Stimulated activated CD4-positive, alpha-beta T cell treated with anti-CD3 and anti-CD28 coated beads, Interleukin-4, amount 100 ng/mL, for 1 hour (primary cell): ENCODE results near the gene UNC5C.
"Not testable (repeated sequence)": the region's sequence is repeated elsewhere in the genome, so short reads cannot be mapped to it uniquely, and the experiment has no call there.

Experiments used
- DNase-seq: peaks from one replicate; pipeline ENCODE4 v3.0.0-alpha.2; 2020

Gene UNC5C

DNA sequence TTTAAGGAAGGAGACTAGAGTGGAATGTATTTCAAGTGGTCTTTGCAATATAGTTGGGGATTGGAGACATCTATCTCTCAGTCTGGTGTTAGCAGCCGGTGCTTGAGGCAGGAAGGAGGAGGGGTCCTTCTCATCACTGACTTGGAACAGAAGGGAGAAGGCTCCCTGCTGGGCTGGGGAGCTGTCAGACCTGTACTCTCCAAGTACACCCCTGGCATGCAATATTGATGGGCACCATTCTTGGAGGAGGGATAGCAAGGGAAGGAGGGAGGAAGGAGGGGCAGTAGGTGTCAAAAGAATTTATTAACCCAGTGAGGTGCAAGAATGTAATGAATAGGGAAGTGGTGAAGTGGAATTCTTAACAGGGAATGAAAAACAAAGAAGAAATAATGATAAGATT, 338.8 kb downstream of the UNC5C start:
- DNase-seq, result no peak

- no peak for DNase-seq
Measured at GRCh38 chr4:95204873-95205272, 343.9 kb downstream of the UNC5C start.

- no peak for DNase-seq
Measured at GRCh38 chr4:95204267-95204844, 344.4 kb downstream of the UNC5C start.

DNA sequence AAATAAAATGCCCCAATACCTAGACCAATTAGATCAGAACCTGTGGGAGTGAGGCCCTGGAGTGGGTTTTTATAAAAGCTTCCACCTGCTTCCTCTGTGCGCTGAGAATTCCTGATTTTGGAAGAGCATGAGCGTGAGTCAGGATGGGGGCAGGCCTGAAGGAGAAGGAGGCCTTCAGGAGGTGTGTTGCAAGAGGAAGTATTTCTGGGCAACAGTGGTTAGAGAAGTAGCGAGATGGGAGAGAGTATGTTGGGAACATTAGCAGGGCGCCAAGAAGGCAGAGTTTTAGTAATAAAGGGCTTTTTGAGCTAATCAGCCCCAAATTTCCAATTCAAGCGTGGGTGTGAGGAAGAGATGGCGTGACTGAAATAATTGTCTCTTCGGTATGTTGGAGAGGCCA, 349.8 kb downstream of the UNC5C start:
- no peak for DNase-seq

- no peak for DNase-seq
Measured at GRCh38 chr4:95197353-95197752, 351.4 kb downstream of the UNC5C start.

- DNase-seq, result no peak
Measured at GRCh38 chr4:95193391-95194224, 355.2 kb downstream of the UNC5C start.

- no peak for DNase-seq
Measured at GRCh38 chr4:95191537-95191936, 357.2 kb downstream of the UNC5C start.

- no peak for DNase-seq
Measured at GRCh38 chr4:95190751-95191436, 357.9 kb downstream of the UNC5C start.

DNA sequence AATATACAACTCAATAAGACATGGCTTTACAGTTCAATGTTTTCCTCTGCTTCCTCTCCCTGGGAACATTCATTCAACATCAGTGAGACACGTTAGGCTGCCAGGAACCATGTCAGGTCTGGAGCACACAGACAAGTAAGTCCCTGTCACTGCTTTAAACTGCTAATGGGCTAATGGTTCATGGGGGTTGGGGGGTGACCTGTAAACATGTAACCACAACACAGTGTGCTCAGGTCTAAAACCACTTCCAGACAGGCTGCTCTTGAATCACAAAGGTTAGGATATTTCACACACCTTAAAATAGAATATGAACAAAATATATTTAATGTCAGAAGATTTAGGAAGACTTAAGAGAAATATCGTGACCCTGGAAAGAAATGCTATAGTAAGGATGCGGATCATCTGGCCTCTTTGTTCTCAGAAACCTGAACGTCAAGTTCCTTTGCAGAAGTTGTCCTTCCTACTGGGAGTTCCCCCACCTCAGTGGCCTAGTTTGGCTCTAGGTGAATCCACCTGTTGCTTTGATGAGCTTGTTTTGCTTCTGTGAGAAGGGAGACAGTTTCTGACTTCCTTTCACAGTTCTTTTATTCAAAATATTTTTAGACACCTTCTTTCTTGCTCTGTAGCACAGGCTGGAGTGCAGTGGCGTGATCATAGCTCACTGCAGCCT, 359.9 kb downstream of the UNC5C start:
- no peak for DNase-seq

- no peak for DNase-seq
Measured at GRCh38 chr4:95186666-95187065, 362.1 kb downstream of the UNC5C start.

GRCh38 chr4:95183656-95184408, 364.9 kb downstream of the UNC5C start:
- no peak for DNase-seq

- DNase-seq, result no peak
Measured at GRCh38 chr4:95181996-95182306, 366.8 kb downstream of the UNC5C start.

DNA sequence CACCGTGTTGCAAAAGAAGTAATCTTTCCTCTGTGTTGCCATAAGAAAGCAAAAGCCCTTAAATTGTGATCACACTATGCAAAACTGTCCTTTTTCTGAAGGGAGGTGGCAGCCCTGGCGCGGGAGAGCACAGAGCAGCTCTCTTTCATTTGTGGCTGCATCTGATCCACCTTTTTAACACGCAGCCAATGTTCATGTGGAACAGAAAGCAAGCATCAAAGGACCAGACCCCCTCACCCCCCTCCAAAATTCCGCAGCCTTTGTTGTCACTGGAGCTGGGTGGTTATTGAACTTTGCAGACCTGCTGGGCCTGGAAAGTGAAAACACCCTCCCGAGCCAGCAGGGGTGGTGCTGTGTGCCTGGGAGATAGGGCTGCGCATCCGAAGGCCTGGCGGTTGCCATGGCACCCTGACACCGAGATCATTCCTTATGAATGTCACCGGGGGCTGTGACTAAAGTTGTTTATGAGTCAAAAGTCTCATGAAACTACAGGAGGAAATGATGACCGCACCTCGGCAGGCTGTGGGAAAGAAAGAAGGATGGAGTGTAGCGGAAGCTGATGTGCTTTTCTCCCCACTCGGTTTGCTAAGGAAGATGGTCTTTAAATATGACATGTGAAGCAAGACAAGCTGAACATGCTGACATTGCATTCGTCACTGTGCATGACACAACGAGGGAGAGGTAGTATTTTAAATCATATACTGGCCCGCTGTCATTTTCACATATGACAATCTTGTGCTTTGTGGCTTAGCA, 367.4 kb downstream of the UNC5C start:
- no peak for DNase-seq

DNA sequence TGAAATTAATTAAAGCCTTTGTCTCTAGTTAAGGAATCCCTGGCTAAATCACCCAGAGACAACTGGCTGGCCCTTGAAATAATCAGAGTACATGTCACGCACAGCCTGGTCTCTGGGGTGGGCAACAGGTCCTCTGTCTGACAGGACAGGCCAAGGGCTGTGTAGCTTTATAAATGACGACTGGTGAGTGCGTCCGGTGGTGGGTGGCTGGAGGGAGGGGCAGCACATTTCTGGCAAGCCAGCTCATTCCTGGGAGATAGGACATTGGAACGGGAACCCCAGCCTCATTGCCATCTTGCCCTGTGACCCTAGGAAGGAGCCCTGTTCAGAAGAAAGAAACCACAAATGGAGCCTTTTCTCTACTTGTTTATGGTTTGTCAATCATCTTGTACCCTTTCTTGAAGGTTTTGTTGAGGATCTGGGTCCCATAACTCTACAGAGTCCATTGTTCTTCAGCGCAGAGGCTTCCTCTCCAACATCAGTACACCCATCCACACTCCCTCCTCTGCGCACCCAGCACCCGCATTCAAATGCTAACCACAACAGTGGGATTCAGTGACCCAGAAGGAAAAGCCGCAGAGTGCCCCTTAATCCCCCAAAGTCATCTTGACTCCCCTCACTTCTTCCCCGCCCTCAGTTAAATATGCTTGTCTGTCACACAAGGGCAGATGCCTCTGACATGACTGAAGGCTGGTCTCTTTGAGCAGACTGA, 368.1 kb downstream of the UNC5C start:
- no peak for DNase-seq

- DNase-seq, result no peak
Measured at GRCh38 chr4:95178938-95179337, 369.8 kb downstream of the UNC5C start.

GRCh38 chr4:95171377-95171776, 377.4 kb downstream of the UNC5C start:
- not testable (repeated sequence) for DNase-seq

DNA sequence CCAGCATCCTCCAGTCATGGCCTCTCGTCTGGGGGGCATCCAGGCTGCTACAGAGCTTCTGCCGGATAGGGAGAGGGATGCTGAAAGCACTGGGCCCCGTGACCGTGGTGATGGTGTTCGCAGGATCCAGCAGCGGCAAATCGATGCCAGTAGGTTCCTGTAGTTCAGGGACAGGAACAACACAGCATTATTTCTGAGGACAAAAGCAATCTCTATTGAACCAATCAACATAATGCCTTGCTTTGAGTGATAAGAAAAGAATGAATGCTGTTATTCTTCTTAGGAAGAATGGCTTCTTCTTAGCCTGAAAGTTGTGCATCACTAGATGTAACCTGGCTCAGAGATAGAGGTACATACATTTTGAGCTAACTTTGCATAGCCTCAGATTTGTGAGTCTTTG, 378.6 kb downstream of the UNC5C start:
- no peak for DNase-seq

DNA sequence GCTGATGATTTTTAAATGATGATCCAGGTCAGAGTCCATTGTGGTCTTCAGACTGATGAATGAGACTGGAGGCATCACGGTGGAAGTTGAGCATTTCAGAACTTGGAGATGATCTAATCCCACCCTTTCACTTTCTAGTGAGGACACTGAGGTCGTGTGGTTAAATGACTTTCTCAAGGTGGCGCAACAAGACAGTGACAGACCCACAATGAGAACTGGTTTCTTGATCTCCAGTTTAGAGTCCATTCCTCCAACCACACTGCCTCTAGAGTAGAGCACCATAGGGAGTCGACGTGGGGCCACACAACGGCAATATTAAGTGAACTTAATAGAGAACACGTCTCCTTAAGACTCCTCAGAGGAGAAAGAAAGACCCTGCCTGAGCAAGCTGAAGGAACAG, 381.0 kb downstream of the UNC5C start:
- DNase-seq, result no peak

GRCh38 chr4:95165926-95166524, 382.7 kb downstream of the UNC5C start:
- DNase-seq, result no peak

- DNase-seq, result no peak
Measured at GRCh38 chr4:95162867-95163266, 385.9 kb downstream of the UNC5C start.
